ENCODE data around the gene ZNF407.
A peak's percentile ranks its signal among the peaks of the same experiment; 100 is the strongest.

ZNF407 gene

GRCh38 chr18:74625157-74625556 is 27.5 kb downstream of the ZNF407 start:
- DNase-seq: no peak

GRCh38 chr18:74626049-74626874 is 28.6 kb downstream of the ZNF407 start:
- no peak for DNase-seq

- DNase-seq: no peak
These were observed 33.1 kb downstream of the ZNF407 start for GRCh38 chr18:74630804-74631203.

- DNase-seq: no peak
These were observed 33.5 kb downstream of the ZNF407 start for GRCh38 chr18:74631212-74631611.

GRCh38 chr18:74631623-74632350 is 34.1 kb downstream of the ZNF407 start:
- no peak for DNase-seq

- DNase-seq: no peak
These were observed 34.6 kb downstream of the ZNF407 start for GRCh38 chr18:74632351-74632679.

GRCh38 chr18:74632856-74633255 is 35.2 kb downstream of the ZNF407 start:
- no peak for DNase-seq

- DNase-seq: no peak
These were observed 36.1 kb downstream of the ZNF407 start for GRCh38 chr18:74633652-74634352.

- no peak for DNase-seq
These were observed 37.7 kb downstream of the ZNF407 start for GRCh38 chr18:74635224-74635975.

- DNase-seq: no peak
These were observed 39.4 kb downstream of the ZNF407 start for GRCh38 chr18:74637070-74637469.

- DNase-seq: no peak
These were observed 40.5 kb downstream of the ZNF407 start for GRCh38 chr18:74638210-74638609.

GRCh38 chr18:74644713-74645112 is 47.0 kb downstream of the ZNF407 start:
- no peak for DNase-seq

- DNase-seq: no peak
These were observed 48.0 kb downstream of the ZNF407 start for GRCh38 chr18:74645679-74646078.

- no peak for DNase-seq
These were observed 53.9 kb downstream of the ZNF407 start for GRCh38 chr18:74651327-74652128.

GRCh38 chr18:74652392-74652988 is 54.8 kb downstream of the ZNF407 start:
- peak in 1 of 56 donors; percentile 4 for DNase-seq

GRCh38 chr18:74654638-74655037 is 57.0 kb downstream of the ZNF407 start:
- DNase-seq: no peak

GRCh38 chr18:74661008-74661407 is 63.3 kb downstream of the ZNF407 start:
- DNase-seq: no peak

GRCh38 chr18:74661691-74662090 is 64.0 kb downstream of the ZNF407 start:
- no peak for DNase-seq

GRCh38 chr18:74662622-74663021 is 65.0 kb downstream of the ZNF407 start:
- DNase-seq: no peak

GRCh38 chr18:74665346-74665745 is 67.7 kb downstream of the ZNF407 start:
- DNase-seq: no peak
